OCI-LY7 (cell line): ENCODE measurements around the gene DNAJC11. TPM values are rescaled to one million over a fixed set of nuclear protein-coding genes. Genes with fewer than 3 reads are reported as not detected.
"Not testable (repeated sequence)": the region's sequence is repeated elsewhere in the genome, so short reads cannot be mapped to it uniquely, and the experiment has no call there.

Experiments
- BruUV-seq: library from RNA; stranded (reverse); fragments of 400-500 nt; replicated peaks from 2 replicates; lab custom pipeline; 2021; lab: Mats Ljungman, UMichigan
- CTCF ChIA-PET: fragments of 300-600 bp; sonication (Branson Sonifier 250); formaldehyde crosslinking; loops from one replicate; lab custom pipeline; 2022; ENCODE audit warnings: antibody characterized with exemption; ENCODE audit not compliant: unreplicated experiment; lab: Charles Lee
- POLR2A ChIA-PET: fragments of 300-600 bp; sonication (Branson Sonifier 250); formaldehyde crosslinking; loops from one replicate; lab custom pipeline; 2022; ENCODE audit warnings: antibody characterized with exemption; lab: Charles Lee
- DNase-seq: peaks from one replicate; pipeline ENCODE4 v3.0.0-alpha.2; 2015; ENCODE audit warnings: low spot score
- H2AFZ ChIP-seq: fragments of 200-600 bp; sonication (generic), shearing (Covaris generic); 2 replicates; pipeline ENCODE4 v1.6.1; 2014; ENCODE audit warnings: mild to moderate bottlenecking, antibody characterized with exemption, low read length, moderate library complexity
- H3K27ac ChIP-seq: fragments of 200-600 bp; sonication (generic); 2 replicates; pipeline ENCODE4 v1.5.1; 2014; ENCODE audit warnings: mixed run types, low read depth, mild to moderate bottlenecking, moderate library complexity, low read length, inconsistent platforms; ENCODE audit not compliant: poor library complexity, severe bottlenecking
- H3K36me3 ChIP-seq: fragments of 200-600 bp; sonication (generic); 2 replicates; pipeline ENCODE4 v1.6.1; 2014; ENCODE audit warnings: mild to moderate bottlenecking, antibody characterized with exemption, low read length, moderate library complexity, mixed read lengths; ENCODE audit not compliant: insufficient read depth
- H3K4me1 ChIP-seq: fragments of 200-600 bp; sonication (generic); 2 replicates; pipeline ENCODE4 v1.5.1; 2014; ENCODE audit warnings: mild to moderate bottlenecking, low read length; ENCODE audit not compliant: insufficient read depth, poor library complexity, severe bottlenecking
- H3K4me2 ChIP-seq: fragments of 200-600 bp; sonication (generic); 2 replicates; pipeline ENCODE4 v1.6.1; 2014; ENCODE audit warnings: mild to moderate bottlenecking, low read length
- H3K4me3 ChIP-seq: fragments of 200-600 bp; sonication (generic); 2 replicates; pipeline ENCODE4 v1.5.1; 2014; ENCODE audit warnings: mild to moderate bottlenecking, low read depth, low read length; ENCODE audit not compliant: poor library complexity, severe bottlenecking
- H3K79me2 ChIP-seq: fragments of 200-600 bp; sonication (generic); 2 replicates; pipeline ENCODE4 v1.6.1; 2016; ENCODE audit warnings: low read depth, mild to moderate bottlenecking, low read length, moderate library complexity, mixed read lengths; ENCODE audit not compliant: insufficient read depth
- H3K9me2 ChIP-seq: fragments of 200-600 bp; sonication (generic); 2 replicates; pipeline ENCODE4 v1.6.1; 2016; ENCODE audit warnings: mild to moderate bottlenecking, low read length, mixed read lengths; ENCODE audit not compliant: insufficient read depth
- H3K9me3 ChIP-seq: fragments of 200-600 bp; sonication (generic); 2 replicates; pipeline ENCODE4 v1.6.1; 2014; ENCODE audit warnings: mild to moderate bottlenecking, mixed run types, low read length, mixed read lengths
- H4K20me1 ChIP-seq: fragments of 200-600 bp; sonication (generic); 2 replicates; pipeline ENCODE4 v1.6.1; 2014; ENCODE audit warnings: mild to moderate bottlenecking, antibody characterized with exemption, low read length, moderate library complexity, mixed read lengths; ENCODE audit not compliant: insufficient read depth
- EZH2phosphoT487 ChIP-seq: fragments of 200-600 bp; sonication (generic); IDR thresholded peaks from 2 replicates; pipeline ENCODE4 v1.6.1; 2018; ENCODE audit warnings: low read depth, borderline replicate concordance, mild to moderate bottlenecking, mixed run types, antibody characterized with exemption, low read length, moderate library complexity, mixed read lengths
- intact Hi-C: fragments of 100-400 bp; cut with micrococcal nuclease; formaldehyde crosslinking; loops from one replicate; pipeline ENCODE4 v1.10.0; 2022; ENCODE audit not compliant: unreplicated experiment
- total RNA-seq, 2 experiments: library from RNA; depleted of rRNA in 1 of 2; stranded (reverse); fragments of >200 nt in 1 of 2; shearing (Covaris generic) in 1 of 2; gene quantifications; 2 replicates each; pipeline ENCODE4 v1.2.3, GENCODE V29; 2014 to 2022
- TF ChIP-seq, protein P1 (sequence below): fragments of 200-600 bp; sonication (generic); conservative IDR thresholded peaks from 2 replicates; pipeline ENCODE4 v1.5.1; 2014; ENCODE audit warnings: mild to moderate bottlenecking, antibody characterized with exemption, low read length, moderate library complexity, mixed read lengths

Gene DNAJC11
- total RNA-seq, 2 experiments from 2014 or later: 31.0 to 65.6 TPM

DNA sequence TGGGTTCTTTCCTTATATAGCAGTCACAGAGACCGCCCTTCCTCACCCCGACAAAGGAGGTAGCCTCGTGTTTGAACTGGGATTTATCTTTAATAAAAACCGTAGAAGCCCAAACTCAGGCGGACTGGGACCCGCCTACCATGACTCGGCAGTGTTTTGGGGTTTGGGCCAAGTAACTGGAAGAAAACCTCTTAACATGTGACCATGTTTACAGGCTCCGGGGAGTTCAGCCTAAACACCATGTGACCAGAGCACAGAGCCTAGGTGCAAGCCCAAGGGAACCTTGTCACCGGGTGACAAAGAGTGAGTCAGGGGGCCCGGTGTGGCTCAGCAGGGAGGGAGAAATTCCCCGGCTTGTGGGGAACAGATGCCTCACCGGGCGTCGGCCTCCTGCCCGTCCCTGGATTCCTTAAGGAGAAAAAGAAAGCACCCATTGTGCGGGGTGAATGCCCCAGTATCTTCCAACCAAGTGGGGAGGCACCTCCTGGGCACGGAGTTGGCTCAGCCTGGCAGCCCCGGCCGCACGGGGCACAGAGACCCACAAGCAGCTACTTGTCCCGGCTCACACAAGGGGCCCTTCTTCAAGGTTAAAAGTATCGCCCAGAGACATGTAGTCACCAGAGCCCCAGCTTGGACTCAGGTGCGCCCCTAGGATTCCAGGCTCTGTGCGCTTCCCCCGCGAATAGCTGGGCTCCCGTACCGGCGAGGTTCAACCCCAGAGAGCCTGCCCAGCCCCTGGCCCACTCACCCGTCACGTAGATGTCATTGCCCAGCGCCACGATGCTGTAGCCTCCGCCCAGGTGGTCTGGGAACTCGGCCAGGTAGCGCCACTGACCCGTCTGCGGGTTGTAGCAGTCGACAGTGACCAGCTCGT lies 100.3 kb downstream of the DNAJC11 start:
- POLR2A ChIA-PET: interaction anchor here (0.6 to 1.3 kb wide), 2 partner anchors 24 to 47 kb away, joined by 3 to 4 read pairs; no protein-coding TSS in a partner anchor
- Histone ChIP-seq H3K9me3 (no peaks in the 10 kb centered on the region), H3K27ac (no peak overlapping the region), H3K79me2 (no peaks in the 10 kb centered on the region), H4K20me1 (no peaks in the 10 kb centered on the region), H3K9me2 (no peaks in the 10 kb centered on the region), H3K4me1 (peaks cover 35% of the 10 kb centered on the region), H2AFZ (peak overlapping the region; percentile 59; the same call in 1 of the 2 replicates), H3K4me2 (peak overlapping the region; percentile 82), H3K36me3 (peaks cover 16% of the 10 kb centered on the region; the same call in 1 of the 2 replicates), H3K4me3 (peak overlapping the region; percentile 71)
- TF ChIP-seq, protein P1, sequence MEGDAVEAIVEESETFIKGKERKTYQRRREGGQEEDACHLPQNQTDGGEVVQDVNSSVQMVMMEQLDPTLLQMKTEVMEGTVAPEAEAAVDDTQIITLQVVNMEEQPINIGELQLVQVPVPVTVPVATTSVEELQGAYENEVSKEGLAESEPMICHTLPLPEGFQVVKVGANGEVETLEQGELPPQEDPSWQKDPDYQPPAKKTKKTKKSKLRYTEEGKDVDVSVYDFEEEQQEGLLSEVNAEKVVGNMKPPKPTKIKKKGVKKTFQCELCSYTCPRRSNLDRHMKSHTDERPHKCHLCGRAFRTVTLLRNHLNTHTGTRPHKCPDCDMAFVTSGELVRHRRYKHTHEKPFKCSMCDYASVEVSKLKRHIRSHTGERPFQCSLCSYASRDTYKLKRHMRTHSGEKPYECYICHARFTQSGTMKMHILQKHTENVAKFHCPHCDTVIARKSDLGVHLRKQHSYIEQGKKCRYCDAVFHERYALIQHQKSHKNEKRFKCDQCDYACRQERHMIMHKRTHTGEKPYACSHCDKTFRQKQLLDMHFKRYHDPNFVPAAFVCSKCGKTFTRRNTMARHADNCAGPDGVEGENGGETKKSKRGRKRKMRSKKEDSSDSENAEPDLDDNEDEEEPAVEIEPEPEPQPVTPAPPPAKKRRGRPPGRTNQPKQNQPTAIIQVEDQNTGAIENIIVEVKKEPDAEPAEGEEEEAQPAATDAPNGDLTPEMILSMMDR: peak; percentile 43; the same call in 1 of the 2 replicates
- no peak for TF ChIP-seq EZH2phosphoT487
- BruUV-seq: no TSS peak
- CTCF ChIA-PET: interaction anchor here (1.0 to 1.5 kb wide), 3 partner anchors 14 to 178 kb away, joined by 3 to 4 read pairs (median 4); no protein-coding TSS in a partner anchor
- intact Hi-C loops: no loop called here
- peak; percentile 55 for DNase-seq

- Histone ChIP-seq H4K20me1 (no peaks in the 10 kb centered on the region), H3K36me3 (peaks cover 19% of the 10 kb centered on the region; the same call in 1 of the 2 replicates), H3K9me2 (no peaks in the 10 kb centered on the region), H3K79me2 (no peaks in the 10 kb centered on the region), H3K4me3 (peak overlapping the region; percentile 71), H3K9me3 (no peaks in the 10 kb centered on the region), H2AFZ (peak overlapping the region; percentile 2; the same call in 1 of the 2 replicates), H3K27ac (no peak overlapping the region), H3K4me1 (peaks cover 35% of the 10 kb centered on the region), H3K4me2 (peak overlapping the region; percentile 82)
- ChIA-PET CTCF (interaction anchor here (1.0 to 1.5 kb wide), 2 partner anchors 13 to 20 kb away, joined by 4 read pairs; no protein-coding TSS in a partner anchor), POLR2A (interaction anchor here (0.6 to 1.4 kb wide), 2 partner anchors 11 to 48 kb away, joined by 4 read pairs; no protein-coding TSS in a partner anchor)
- no peak for DNase-seq
- intact Hi-C loops: no loop called here
- no peak for TF ChIP-seq EZH2phosphoT487
- TF ChIP-seq, protein P1: no peak
- BruUV-seq: no TSS peak
These were observed 101.1 kb downstream of the DNAJC11 start for GRCh38 chr1:6600410-6601048.

- H3K4me1 ChIP-seq: peaks cover 35% of the 10 kb centered on the region
- POLR2A ChIA-PET: interaction anchor here (1.4 kb wide), 1 partner anchor 11 kb away, joined by 4 read pairs; no protein-coding TSS in a partner anchor
- H3K4me2 ChIP-seq: peak overlapping the region; percentile 82
- CTCF ChIA-PET: interaction anchor here (1.0 to 1.5 kb wide), 2 partner anchors 12 to 20 kb away, joined by 4 read pairs; no protein-coding TSS in a partner anchor
- BruUV-seq, intact Hi-C loops, H3K79me2 ChIP-seq, H3K9me3 ChIP-seq, H3K27ac ChIP-seq, H4K20me1 ChIP-seq, DNase-seq, H3K9me2 ChIP-seq, H2AFZ ChIP-seq: not testable (repeated sequence)
- peak overlapping the region; percentile 71 for H3K4me3 ChIP-seq
- peaks cover 22% of the 10 kb centered on the region; the same call in 1 of the 2 replicates for H3K36me3 ChIP-seq
These were observed 101.6 kb downstream of the DNAJC11 start for GRCh38 chr1:6599991-6600390.
